Right atrium auricular region (tissue), 2 donors: ENCODE data around the gene BCL2. TPM values are rescaled to one million over a fixed set of nuclear protein-coding genes. Genes with fewer than 3 reads are reported as not detected.

Experiments
- DNase-seq: peaks from one replicate; pipeline ENCODE4 v3.0.0-alpha.2; 2019; ENCODE audit warnings: low spot score
- H3K27ac ChIP-seq, 2 donors: fragments of 200-600 bp; sonication (generic); 1 replicate in 1 of 2; 2 replicates in 1 of 2; pipeline ENCODE4 v1.5.1; 2016 to 2019
- H3K27me3 ChIP-seq, 2 donors: fragments of 200-600 bp; sonication (generic); one replicate each; pipeline versions ENCODE4 v1.5.1 to v1.6.0; 2017 to 2019
- H3K36me3 ChIP-seq: fragments of 200-600 bp; sonication (generic); one replicate; pipeline ENCODE4 v1.5.1; 2016
- H3K4me1 ChIP-seq, 2 donors: fragments of 200-600 bp; sonication (generic); one replicate each; pipeline versions ENCODE4 v1.5.1 to v1.6.0; 2017 to 2019
- H3K4me3 ChIP-seq, 2 donors: fragments of 200-600 bp; sonication (generic); 1 replicate in 1 of 2; 2 replicates in 1 of 2; pipeline ENCODE4 v1.5.1; 2017 to 2019; ENCODE audit warnings: mild to moderate bottlenecking in 1 of 2, moderate library complexity in 1 of 2
- H3K9me3 ChIP-seq, 2 donors: fragments of 200-600 bp; sonication (generic); one replicate each; pipeline ENCODE4 v1.5.1; 2019
- total RNA-seq, 2 donors: library from RNA; depleted of rRNA; stranded (reverse); fragments of >200 nt; gene quantifications; one replicate each; pipeline ENCODE4 v1.1.0, GENCODE V29; 2016
- TF ChIP-seq, protein P1 (sequence below), 2 donors: fragments of 200-600 bp; sonication (generic); IDR thresholded peaks; one replicate each; pipeline ENCODE4 v1.5.1; 2019; ENCODE audit warnings: antibody characterized with exemption in 2 of 2

The BCL2 gene
- total RNA-seq, 2 donors from 2014 or later = 6.5 to 8.0 TPM

DNA sequence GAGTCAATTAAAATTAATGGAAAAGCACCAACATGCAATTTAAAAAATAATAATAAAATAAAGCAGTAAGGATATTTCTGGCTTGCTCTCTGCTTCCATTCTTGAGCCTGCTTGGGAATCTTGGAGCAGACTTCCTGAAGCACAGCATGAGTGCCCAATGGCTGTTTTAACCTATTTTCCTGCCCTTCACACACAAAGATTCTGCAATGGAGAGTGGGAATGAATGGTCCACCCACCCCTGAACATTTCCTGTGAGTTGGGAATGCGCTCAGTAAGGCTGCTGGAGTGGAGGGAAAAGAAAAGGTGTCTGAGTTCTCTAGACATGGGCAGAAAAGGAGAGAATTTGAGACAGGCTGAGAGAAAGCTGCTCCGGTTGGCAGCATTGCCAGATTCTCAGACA, 140.6 kb downstream of the BCL2 start:
- peaks cover 0 to 28% of the 10 kb centered on the region in 2 donors for H3K4me1 ChIP-seq
- DNase-seq = no peak
- H3K9me3 ChIP-seq = no peaks in the 10 kb centered on the region
- H3K36me3 ChIP-seq = no peaks in the 10 kb centered on the region
- H3K4me3 ChIP-seq = no peak overlapping the region
- TF ChIP-seq, protein P1, sequence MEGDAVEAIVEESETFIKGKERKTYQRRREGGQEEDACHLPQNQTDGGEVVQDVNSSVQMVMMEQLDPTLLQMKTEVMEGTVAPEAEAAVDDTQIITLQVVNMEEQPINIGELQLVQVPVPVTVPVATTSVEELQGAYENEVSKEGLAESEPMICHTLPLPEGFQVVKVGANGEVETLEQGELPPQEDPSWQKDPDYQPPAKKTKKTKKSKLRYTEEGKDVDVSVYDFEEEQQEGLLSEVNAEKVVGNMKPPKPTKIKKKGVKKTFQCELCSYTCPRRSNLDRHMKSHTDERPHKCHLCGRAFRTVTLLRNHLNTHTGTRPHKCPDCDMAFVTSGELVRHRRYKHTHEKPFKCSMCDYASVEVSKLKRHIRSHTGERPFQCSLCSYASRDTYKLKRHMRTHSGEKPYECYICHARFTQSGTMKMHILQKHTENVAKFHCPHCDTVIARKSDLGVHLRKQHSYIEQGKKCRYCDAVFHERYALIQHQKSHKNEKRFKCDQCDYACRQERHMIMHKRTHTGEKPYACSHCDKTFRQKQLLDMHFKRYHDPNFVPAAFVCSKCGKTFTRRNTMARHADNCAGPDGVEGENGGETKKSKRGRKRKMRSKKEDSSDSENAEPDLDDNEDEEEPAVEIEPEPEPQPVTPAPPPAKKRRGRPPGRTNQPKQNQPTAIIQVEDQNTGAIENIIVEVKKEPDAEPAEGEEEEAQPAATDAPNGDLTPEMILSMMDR (IDR thresholded peaks at IDR 0.05) = no peak
- H3K27ac ChIP-seq = no peak overlapping the region
- no peaks in the 10 kb centered on the region for H3K27me3 ChIP-seq

DNA sequence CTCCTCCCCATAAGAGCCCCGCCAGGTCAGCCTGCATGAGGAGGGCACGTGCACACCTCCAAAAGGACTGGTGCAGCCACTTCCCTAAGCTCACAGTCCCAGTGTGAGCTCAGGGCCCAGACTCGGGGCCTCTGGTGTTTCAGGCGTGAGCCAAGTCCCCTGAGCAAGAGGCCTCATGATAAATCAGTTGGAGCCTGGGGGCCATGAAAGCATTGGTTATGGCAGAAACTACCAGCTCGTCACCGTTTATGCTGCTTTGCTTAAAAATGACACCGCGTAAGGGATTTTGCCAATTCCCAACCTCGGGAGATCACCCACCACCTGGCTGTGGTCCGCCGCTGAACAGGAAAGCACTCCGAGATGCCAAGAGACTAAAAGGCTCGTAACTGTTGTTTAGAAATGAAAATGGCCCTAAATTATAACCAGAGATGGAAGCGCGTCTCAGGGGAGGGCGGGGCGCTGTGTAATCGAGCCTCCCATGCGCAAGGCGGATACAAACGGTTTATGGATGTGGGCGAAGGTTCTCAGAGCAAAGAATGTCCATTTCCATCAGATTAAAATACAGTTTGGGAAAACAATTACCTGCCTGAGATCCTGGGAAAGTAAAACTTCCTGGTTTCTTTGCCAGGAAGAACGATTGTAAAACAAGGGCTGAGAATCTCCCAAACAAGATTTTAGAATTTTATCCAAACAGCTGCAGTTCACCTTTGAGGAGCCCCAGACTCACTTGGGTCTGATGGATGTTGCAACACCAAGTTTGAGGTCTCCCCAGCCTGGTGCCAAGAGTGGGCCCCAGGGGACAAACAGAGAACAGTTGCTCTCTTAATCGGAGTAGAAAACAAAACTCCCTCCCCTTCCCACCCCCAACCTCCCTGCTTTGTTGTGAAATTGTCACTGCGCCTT, 141.4 kb downstream of the BCL2 start:
- H3K27me3 ChIP-seq = no peaks in the 10 kb centered on the region
- no peaks in the 10 kb centered on the region for H3K9me3 ChIP-seq
- no peak overlapping the region for H3K27ac ChIP-seq
- peak; percentile 78 for DNase-seq
- H3K4me1 ChIP-seq = peaks cover 0 to 28% of the 10 kb centered on the region in 2 donors
- H3K36me3 ChIP-seq = no peaks in the 10 kb centered on the region
- TF ChIP-seq, protein P1 (IDR thresholded peaks at IDR 0.05) = no peak
- H3K4me3 ChIP-seq = no peak overlapping the region

DNA sequence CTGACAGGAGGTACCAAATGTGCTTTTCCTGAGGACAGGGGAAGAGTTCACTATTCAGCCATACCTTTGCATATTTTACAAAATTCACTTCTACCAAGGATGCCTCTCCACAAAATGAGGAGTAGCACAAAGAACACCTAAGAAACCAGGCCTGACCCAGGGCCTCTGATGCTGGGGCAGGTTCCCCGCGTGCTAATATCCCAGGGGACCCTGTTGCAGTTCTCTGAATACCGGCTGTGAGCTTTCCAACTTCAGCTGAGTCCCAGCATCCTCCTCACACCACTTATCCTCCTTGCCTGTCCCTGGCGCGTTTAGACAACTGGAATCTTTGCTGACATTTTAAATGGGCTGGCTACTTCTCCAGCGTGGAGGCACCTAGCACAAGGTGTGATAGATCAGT, 142.3 kb downstream of the BCL2 start:
- H3K36me3 ChIP-seq = no peaks in the 10 kb centered on the region
- TF ChIP-seq, protein P1 (IDR thresholded peaks at IDR 0.05) = no peak
- H3K4me1 ChIP-seq = peaks cover 0 to 23% of the 10 kb centered on the region in 2 donors
- no peak overlapping the region for H3K4me3 ChIP-seq
- H3K9me3 ChIP-seq = no peaks in the 10 kb centered on the region
- DNase-seq = no peak
- no peaks in the 10 kb centered on the region for H3K27me3 ChIP-seq
- H3K27ac ChIP-seq = no peak overlapping the region

DNA sequence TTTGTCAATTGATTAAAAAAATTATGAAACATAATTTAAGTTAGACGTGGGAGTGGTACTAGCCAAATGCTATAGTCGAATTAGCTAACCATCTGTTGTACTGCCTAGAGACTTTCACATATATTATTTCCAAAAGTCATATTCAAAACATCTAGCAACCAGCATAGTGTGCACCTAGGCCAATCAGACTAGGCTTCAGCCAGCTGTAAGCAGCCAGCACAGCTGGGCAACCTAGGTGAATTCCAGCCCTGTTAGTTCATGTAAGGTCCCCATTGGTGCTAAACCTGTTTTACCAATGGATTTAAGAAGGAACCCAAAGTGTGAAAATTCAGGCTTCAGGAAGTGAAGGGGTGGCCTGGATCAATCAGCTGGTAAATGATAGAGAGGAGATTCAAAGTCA, 144.3 kb downstream of the BCL2 start:
- Histone ChIP-seq H3K4me1 (peaks cover 0 to 16% of the 10 kb centered on the region in 2 donors), H3K9me3 (no peaks in the 10 kb centered on the region), H3K27me3 (no peaks in the 10 kb centered on the region), H3K4me3 (no peak overlapping the region), H3K27ac (no peak overlapping the region), H3K36me3 (no peaks in the 10 kb centered on the region)
- TF ChIP-seq, protein P1 (IDR thresholded peaks at IDR 0.05) = no peak
- no peak for DNase-seq

DNA sequence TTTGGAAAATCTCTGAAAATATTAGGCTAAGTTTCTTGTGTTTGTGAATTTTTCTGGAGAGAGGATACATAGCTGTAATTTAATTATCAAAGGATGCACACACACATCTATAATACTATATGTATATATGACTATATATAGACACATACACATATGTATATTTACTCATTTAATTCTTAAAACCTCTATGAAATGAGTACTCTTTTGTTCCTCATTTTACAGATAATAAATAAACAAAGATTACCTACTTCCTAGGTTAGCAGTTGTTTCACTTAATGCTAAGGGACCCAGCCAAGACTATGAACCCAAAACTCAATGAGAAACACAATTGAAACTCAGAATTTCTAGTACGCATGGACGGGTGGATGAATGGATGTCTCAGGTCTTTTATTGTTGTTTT, 145.6 kb downstream of the BCL2 start:
- TF ChIP-seq, protein P1 (IDR thresholded peaks at IDR 0.05) = no peak

More for the DNA sequence above, 145.6 kb downstream of the BCL2 start:
- no peak overlapping the region for H3K27ac ChIP-seq
- H3K36me3 ChIP-seq = no peaks in the 10 kb centered on the region
- no peak overlapping the region for H3K4me3 ChIP-seq
- DNase-seq = no peak
- H3K4me1 ChIP-seq = peaks cover 0 to 12% of the 10 kb centered on the region in 2 donors
- no peaks in the 10 kb centered on the region for H3K9me3 ChIP-seq
- no peaks in the 10 kb centered on the region for H3K27me3 ChIP-seq
